ENCODE measurements around the gene TMPRSS13.
"Not testable (repeated sequence)": the region's sequence is repeated elsewhere in the genome, so short reads cannot be mapped to it uniquely, and the experiment has no call there.

Gene TMPRSS13

GRCh38 chr11:117949062-117949461, 19.9 kb upstream of the TMPRSS13 start:
- WGBS (ENCODE audit: extremely low coverage, insufficient coverage, insufficient read length) = no CpG with 5 or more reads among the region's 6 CpGs
- Histone ChIP-seq H4K91ac (ENCODE audit: low read depth, low read length) (no peak overlapping the region), H3K18ac (ENCODE audit: low read length) (no peak overlapping the region), H3K9me3 (ENCODE audit: insufficient read depth, low read depth, low read length) (no peaks in the 10 kb centered on the region), H3K79me2 (ENCODE audit: control insufficient read depth, insufficient read depth, low read length, poor library complexity) (no peaks in the 10 kb centered on the region), H3K4me3 (ENCODE audit: low read depth, low read length) (no peak overlapping the region), H3K79me1 (ENCODE audit: low read length) (no peaks in the 10 kb centered on the region), H3K36me3 (ENCODE audit: control insufficient read depth in 1 of 2, insufficient read depth in 2 of 2, low read length in 2 of 2) (no peaks in the 10 kb centered on the region), H4K8ac (ENCODE audit: low read depth, low read length) (no peak overlapping the region), H3K14ac (ENCODE audit: low read length) (no peak overlapping the region), H3K4me2 (ENCODE audit: low read length) (no peak overlapping the region), H2BK120ac (ENCODE audit: insufficient read depth, low read length, poor library complexity) (no peak overlapping the region), H2BK12ac (ENCODE audit: low read length) (no peak overlapping the region), H2BK5ac (ENCODE audit: low read depth, low read length, poor library complexity) (no peak overlapping the region), H3K23ac (ENCODE audit: low read length) (no peak overlapping the region), H4K12ac (ENCODE audit: low read depth, low read length) (no peak overlapping the region), H2AK5ac (ENCODE audit: low read length) (no peak overlapping the region), H3K9ac (ENCODE audit: low read length) (no peak overlapping the region), H3K27ac (ENCODE audit: low read depth, low read length) (no peak overlapping the region), H3K4ac (ENCODE audit: low read depth, low read length) (no peak overlapping the region), H3K4me1 (ENCODE audit: control insufficient read depth in 1 of 2, insufficient read depth in 2 of 2, low read length in 2 of 2) (no peaks in the 10 kb centered on the region), H2AFZ (ENCODE audit: insufficient read depth, low read length, poor library complexity) (no peak overlapping the region), H3K27me3 (ENCODE audit: insufficient read depth, low read length) (no peaks in the 10 kb centered on the region)
- no peak for DNase-seq

GRCh38 chr11:117948466-117948865, 19.3 kb upstream of the TMPRSS13 start:
- H3K4me2 ChIP-seq (ENCODE audit: low read length) = not testable (repeated sequence)

GRCh38 chr11:117947751-117948150, 18.5 kb upstream of the TMPRSS13 start:
- H3K36me3 ChIP-seq (ENCODE audit: control insufficient read depth in 1 of 2, insufficient read depth in 2 of 2, low read length in 2 of 2); H4K12ac ChIP-seq (ENCODE audit: low read depth, low read length); H2AFZ ChIP-seq (ENCODE audit: insufficient read depth, low read length, poor library complexity); H3K27me3 ChIP-seq (ENCODE audit: insufficient read depth, low read length); H3K18ac ChIP-seq (ENCODE audit: low read length); H3K27ac ChIP-seq (ENCODE audit: low read depth, low read length); H2AK5ac ChIP-seq (ENCODE audit: low read length); H3K79me2 ChIP-seq (ENCODE audit: control insufficient read depth, insufficient read depth, low read length, poor library complexity); DNase-seq; H2BK12ac ChIP-seq (ENCODE audit: low read length); H3K4ac ChIP-seq (ENCODE audit: low read depth, low read length); H3K9me3 ChIP-seq (ENCODE audit: insufficient read depth, low read depth, low read length); H3K4me3 ChIP-seq (ENCODE audit: low read depth, low read length); H4K91ac ChIP-seq (ENCODE audit: low read depth, low read length); H3K4me2 ChIP-seq (ENCODE audit: low read length); H4K8ac ChIP-seq (ENCODE audit: low read depth, low read length); H3K79me1 ChIP-seq (ENCODE audit: low read length); H3K23ac ChIP-seq (ENCODE audit: low read length); H3K4me1 ChIP-seq (ENCODE audit: control insufficient read depth in 1 of 2, insufficient read depth in 2 of 2, low read length in 2 of 2); H2BK120ac ChIP-seq (ENCODE audit: insufficient read depth, low read length, poor library complexity); H3K9ac ChIP-seq (ENCODE audit: low read length); H2BK5ac ChIP-seq (ENCODE audit: low read depth, low read length, poor library complexity); H3K14ac ChIP-seq (ENCODE audit: low read length): not testable (repeated sequence)
- no CpG with 5 or more reads among the region's 10 CpGs for WGBS (ENCODE audit: extremely low coverage, insufficient coverage, insufficient read length)

More at GRCh38 chr11:117948466-117948865, 19.3 kb upstream of the TMPRSS13 start:
- not testable (repeated sequence) for H3K4ac ChIP-seq (ENCODE audit: low read depth, low read length); H3K79me1 ChIP-seq (ENCODE audit: low read length); H2AK5ac ChIP-seq (ENCODE audit: low read length); H3K9me3 ChIP-seq (ENCODE audit: insufficient read depth, low read depth, low read length); H3K27me3 ChIP-seq (ENCODE audit: insufficient read depth, low read length); H2AFZ ChIP-seq (ENCODE audit: insufficient read depth, low read length, poor library complexity); H2BK12ac ChIP-seq (ENCODE audit: low read length); H4K8ac ChIP-seq (ENCODE audit: low read depth, low read length); H3K4me3 ChIP-seq (ENCODE audit: low read depth, low read length); H3K23ac ChIP-seq (ENCODE audit: low read length); DNase-seq; H3K9ac ChIP-seq (ENCODE audit: low read length); H2BK120ac ChIP-seq (ENCODE audit: insufficient read depth, low read length, poor library complexity); H3K27ac ChIP-seq (ENCODE audit: low read depth, low read length); H3K18ac ChIP-seq (ENCODE audit: low read length); H2BK5ac ChIP-seq (ENCODE audit: low read depth, low read length, poor library complexity); H3K4me1 ChIP-seq (ENCODE audit: control insufficient read depth in 1 of 2, insufficient read depth in 2 of 2, low read length in 2 of 2); H3K79me2 ChIP-seq (ENCODE audit: control insufficient read depth, insufficient read depth, low read length, poor library complexity); H4K91ac ChIP-seq (ENCODE audit: low read depth, low read length); H3K36me3 ChIP-seq (ENCODE audit: control insufficient read depth in 1 of 2, insufficient read depth in 2 of 2, low read length in 2 of 2); H3K14ac ChIP-seq (ENCODE audit: low read length); H4K12ac ChIP-seq (ENCODE audit: low read depth, low read length)
- no CpG with 5 or more reads among the region's 11 CpGs for WGBS (ENCODE audit: extremely low coverage, insufficient coverage, insufficient read length)

- no peaks in the 10 kb centered on the region for H3K79me2 ChIP-seq (ENCODE audit: control insufficient read depth, insufficient read depth, low read length, poor library complexity)
- no peak overlapping the region for H2BK120ac ChIP-seq (ENCODE audit: insufficient read depth, low read length, poor library complexity)
- H4K12ac ChIP-seq (ENCODE audit: low read depth, low read length) = no peak overlapping the region
- no peak overlapping the region for H2BK5ac ChIP-seq (ENCODE audit: low read depth, low read length, poor library complexity)
- H4K8ac ChIP-seq (ENCODE audit: low read depth, low read length) = no peak overlapping the region
- no peaks in the 10 kb centered on the region for H3K36me3 ChIP-seq (ENCODE audit: control insufficient read depth in 1 of 2, insufficient read depth in 2 of 2, low read length in 2 of 2)
- H3K14ac ChIP-seq (ENCODE audit: low read length) = no peak overlapping the region
- H3K4me3 ChIP-seq (ENCODE audit: low read depth, low read length) = no peak overlapping the region
- no peak overlapping the region for H2BK12ac ChIP-seq (ENCODE audit: low read length)
- H3K4me2 ChIP-seq (ENCODE audit: low read length) = no peak overlapping the region
- H3K9me3 ChIP-seq (ENCODE audit: insufficient read depth, low read depth, low read length) = no peaks in the 10 kb centered on the region
- no peak overlapping the region for H3K23ac ChIP-seq (ENCODE audit: low read length)
- no peaks in the 10 kb centered on the region for H3K4me1 ChIP-seq (ENCODE audit: control insufficient read depth in 1 of 2, insufficient read depth in 2 of 2, low read length in 2 of 2)
- no peak overlapping the region for H3K4ac ChIP-seq (ENCODE audit: low read depth, low read length)
- no CpG with 5 or more reads among the region's 7 CpGs for WGBS (ENCODE audit: extremely low coverage, insufficient coverage, insufficient read length)
- no peak overlapping the region for H3K18ac ChIP-seq (ENCODE audit: low read length)
- no peak overlapping the region for H3K9ac ChIP-seq (ENCODE audit: low read length)
- H3K79me1 ChIP-seq (ENCODE audit: low read length) = no peaks in the 10 kb centered on the region
- no peak overlapping the region for H2AFZ ChIP-seq (ENCODE audit: insufficient read depth, low read length, poor library complexity)
- no peak overlapping the region for H3K27ac ChIP-seq (ENCODE audit: low read depth, low read length)
- no peak overlapping the region for H2AK5ac ChIP-seq (ENCODE audit: low read length)
- no peak overlapping the region for H4K91ac ChIP-seq (ENCODE audit: low read depth, low read length)
- DNase-seq = peak; percentile 90 to 96
- no peaks in the 10 kb centered on the region for H3K27me3 ChIP-seq (ENCODE audit: insufficient read depth, low read length)
These were observed 17.8 kb upstream of the TMPRSS13 start for GRCh38 chr11:117946842-117947526.

Data from trophoblast cell (in vitro differentiated cells and primary cell).